ENCODE results near the gene C7orf25. TPM values are rescaled to one million over a fixed set of nuclear protein-coding genes. Genes with fewer than 3 reads are reported as not detected.
A peak's percentile ranks its signal among the peaks of the same experiment; 100 is the strongest.

Gene C7orf25
- total RNA-seq (2021) (4.7 to 5.5 TPM (median 5.5 TPM) in 3 replicates), Bru-seq, nascent RNA (percentile 90 among the genes with signal in this experiment)
- long read RNA-seq, experiment 1, transcript C7orf25-205 (2 exons, 1,743 nt), result minor isoform, 6 of 32 reads
- long read RNA-seq, experiment 1, transcript C7orf25-201 (2 exons, 2,451 nt), result major isoform, 21 of 32 reads
- long read RNA-seq, experiment 1, transcript C7orf25-204 (2 exons, 578 nt), result minor isoform, 5 of 32 reads
- long read RNA-seq, experiment 1, partial matches to known transcripts, result 0 of 32 reads
- long read RNA-seq, experiment 1, other reads (novel, unspliced or antisense), result 0 of 32 reads
- long read RNA-seq, experiment 2, transcript C7orf25-201 (2 exons, 2,451 nt), result major isoform, 7 of 11 reads
- long read RNA-seq, experiment 2, partial matches to known transcripts, result 0 of 11 reads
- long read RNA-seq, experiment 2, other reads (novel, unspliced or antisense), result 4 of 11 reads
- long read RNA-seq, experiment 3, transcript C7orf25-201 (2 exons, 2,451 nt), result major isoform, 14 of 15 reads
- long read RNA-seq, experiment 3, partial matches to known transcripts, result 0 of 15 reads
- long read RNA-seq, experiment 3, other reads (novel, unspliced or antisense), result 0 of 15 reads

GRCh38 chr7:42911454-42912447 lies at the start of gene C7orf25:
TSS of gene C7orf25 (minus strand) at chr7:42912070. CDS start at chr7:42910900, 1,170 bp downstream.
- peak within 1 kb of the TSS; percentile 98 for H3K27ac Mint-ChIP-seq
- DNase-seq (ENCODE audit: low spot score) (peak; percentile 98), ATAC-seq (peak; percentile 89)
- peaks cover 36% of the 10 kb centered on the region for H3K4me1 Mint-ChIP-seq
- peak within 1 kb of the TSS; percentile 96 for H3K4me3 Mint-ChIP-seq
- H3K27me3 Mint-ChIP-seq (ENCODE audit: low read depth), result no peaks in the 10 kb centered on the region
- H3K9me3 Mint-ChIP-seq, result no peaks in the 10 kb centered on the region
- CTCF ChIA-PET, result interaction anchor here (1.1 kb wide), 1 partner anchor 35 kb away, joined by 5 read pairs; no protein-coding TSS in a partner anchor
- peaks cover 36% of the 10 kb centered on the region for H3K36me3 Mint-ChIP-seq
- POLR2A ChIA-PET, result interaction anchor here (0.8 to 1.1 kb wide), 2 partner anchors 20 to 23 kb away, joined by 4 read pairs; partner anchors contain the start of gene PSMA2
- TF ChIP-seq ZNF416 (CRISPR knock-in tag; IDR thresholded peaks at IDR 0.05) (peak; percentile 66; the same call in 1 of the 2 replicates), JAZF1 (CRISPR knock-in tag; IDR thresholded peaks at IDR 0.05) (no peak), ZNF138 (CRISPR knock-in tag; conservative IDR thresholded peaks at IDR 0.05) (peak; percentile 77), CBFB (CRISPR knock-in tag; IDR thresholded peaks at IDR 0.05; ENCODE audit: low read depth) (peak; percentile 70; the same call in 1 of the 2 replicates), RORB (CRISPR knock-in tag; IDR thresholded peaks at IDR 0.05) (no peak), ZNF281 (CRISPR knock-in tag; IDR thresholded peaks at IDR 0.05) (no peak), FOXP1 (CRISPR knock-in tag; IDR thresholded peaks at IDR 0.05; ENCODE audit: borderline replicate concordance) (peak; percentile 91), ZNF671 (CRISPR knock-in tag; IDR thresholded peaks at IDR 0.05) (0 out of 2 replicates have a peak, but pooled peaks have one; percentile 63), ATF3 (CRISPR knock-in tag; conservative IDR thresholded peaks at IDR 0.05) (no peak), ATF1 (CRISPR knock-in tag; IDR thresholded peaks at IDR 0.05) (peak; percentile 92; the same call in 1 of the 2 replicates), PREB (CRISPR knock-in tag; IDR thresholded peaks at IDR 0.05; ENCODE audit: borderline replicate concordance) (0 out of 2 replicates have a peak, but pooled peaks have one; percentile 31), GRHL2 (CRISPR knock-in tag; IDR thresholded peaks at IDR 0.05; ENCODE audit: insufficient replicate concordance, severe bottlenecking) (no peak), ZNF425 (CRISPR knock-in tag; conservative IDR thresholded peaks at IDR 0.05) (no peak; the same call in 1 of the 2 replicates), E2F1 (CRISPR knock-in tag; IDR thresholded peaks at IDR 0.05) (0 out of 2 replicates have a peak, but pooled peaks have one; percentile 30), CDX4 (CRISPR knock-in tag; IDR thresholded peaks at IDR 0.05; ENCODE audit: borderline replicate concordance) (no peak), ERG (CRISPR knock-in tag; IDR thresholded peaks at IDR 0.05) (no peak), ZMAT4 (CRISPR knock-in tag; IDR thresholded peaks at IDR 0.05) (no peak), EMX1 (CRISPR knock-in tag; IDR thresholded peaks at IDR 0.05) (no peak), NFYB (CRISPR knock-in tag; conservative IDR thresholded peaks at IDR 0.05; ENCODE audit: low read depth) (no peak), CREB1 (CRISPR knock-in tag; IDR thresholded peaks at IDR 0.05) (peak; percentile 76)
